Neural progenitor cell (in vitro differentiated cells): ENCODE data around the gene KIF25. TPM values are rescaled to one million over a fixed set of nuclear protein-coding genes. Genes with fewer than 3 reads are reported as not detected.

ENCODE experiments used
- DNase-seq: peaks from one replicate; pipeline ENCODE4 v3.0.0-alpha.2; 2016; ENCODE audit warnings: low spot score
- H2AFZ ChIP-seq: fragments of 200-600 bp; sonication (generic); replicated peaks from 2 replicates; pipeline ENCODE4 v1.6.1; 2016; ENCODE audit warnings: antibody characterized with exemption
- H3F3A ChIP-seq: fragments of 200-600 bp; sonication (generic); 2 replicates; pipeline ENCODE4 v1.6.1; 2016; ENCODE audit warnings: antibody characterized with exemption, low read depth
- H3K27ac ChIP-seq: fragments of 200-600 bp; sonication (generic); 2 replicates; pipeline ENCODE4 v1.5.1; 2016; ENCODE audit warnings: mild to moderate bottlenecking
- H3K27me3 ChIP-seq: fragments of 200-600 bp; sonication (generic); 2 replicates; pipeline ENCODE4 v1.6.1; 2016; ENCODE audit warnings: mild to moderate bottlenecking, moderate library complexity
- H3K36me3 ChIP-seq: fragments of 200-600 bp; sonication (generic); 2 replicates; pipeline ENCODE4 v1.5.1; 2016
- H3K4me1 ChIP-seq: fragments of 200-600 bp; sonication (generic); 2 replicates; pipeline ENCODE4 v1.6.1; 2016; ENCODE audit warnings: mixed run types
- H3K4me2 ChIP-seq: fragments of 200-600 bp; sonication (generic); 2 replicates; pipeline ENCODE4 v1.6.1; 2016
- H3K4me3 ChIP-seq: fragments of 200-600 bp; sonication (generic); 2 replicates; pipeline ENCODE4 v1.5.1; 2016
- H3K79me2 ChIP-seq: fragments of 200-600 bp; sonication (generic); 2 replicates; pipeline ENCODE4 v1.6.1; 2016; ENCODE audit warnings: low read depth
- H3K9ac ChIP-seq: fragments of 200-600 bp; sonication (generic); 2 replicates; pipeline ENCODE4 v1.6.1; 2016
- H3K9me3 ChIP-seq: fragments of 200-600 bp; sonication (generic); 2 replicates; pipeline ENCODE4 v1.5.1; 2016; ENCODE audit warnings: low read depth
- H4K20me1 ChIP-seq: fragments of 200-600 bp; sonication (generic); 2 replicates; pipeline ENCODE4 v1.6.1; 2016; ENCODE audit warnings: low read depth
- H3K27ac Mint-ChIP-seq: 3 replicates; pipeline ENCODE4 v1.8.0; 2021; ENCODE audit warnings: mixed read lengths
- H3K27me3 Mint-ChIP-seq: 2 replicates; pipeline ENCODE4 v1.8.0; 2022; ENCODE audit warnings: low read depth, mild to moderate bottlenecking, inconsistent platforms, moderate library complexity, mixed read lengths; ENCODE audit not compliant: insufficient read depth
- H3K36me3 Mint-ChIP-seq: 3 replicates; pipeline ENCODE4 v1.8.0; 2021; ENCODE audit warnings: mixed read lengths
- H3K4me1 Mint-ChIP-seq: 3 replicates; pipeline ENCODE4 v1.8.0; 2021; ENCODE audit warnings: mixed read lengths
- H3K4me3 Mint-ChIP-seq: 3 replicates; pipeline ENCODE4 v1.8.0; 2021; ENCODE audit warnings: mild to moderate bottlenecking, moderate library complexity, mixed read lengths
- H3K9me3 Mint-ChIP-seq: 3 replicates; pipeline ENCODE4 v1.8.0; 2020; ENCODE audit warnings: mixed read lengths
- EZH2 ChIP-seq: fragments of 200-600 bp; sonication (generic); IDR thresholded peaks from 2 replicates; pipeline ENCODE4 v1.6.1; 2017; ENCODE audit warnings: antibody characterized with exemption, mild to moderate bottlenecking, moderate library complexity
- EZH2phosphoT487 ChIP-seq: fragments of 200-600 bp; sonication (generic); IDR thresholded peaks from 2 replicates; pipeline ENCODE4 v1.6.1; 2017; ENCODE audit warnings: antibody characterized with exemption
- total RNA-seq: library from RNA; depleted of rRNA; stranded (reverse); fragments of >200 nt; gene quantifications from 2 replicates; pipeline ENCODE4 v1.2.3, GENCODE V29; 2015; ENCODE audit warnings: low replicate concordance
- TF ChIP-seq, protein P1 (sequence below): fragments of 200-600 bp; sonication (generic); IDR thresholded peaks from 2 replicates; pipeline ENCODE4 v1.5.1; 2017; ENCODE audit warnings: antibody characterized with exemption, mild to moderate bottlenecking

KIF25 gene
- total RNA-seq, 1 donor from 2014 or later, result 1.2 TPM

DNA sequence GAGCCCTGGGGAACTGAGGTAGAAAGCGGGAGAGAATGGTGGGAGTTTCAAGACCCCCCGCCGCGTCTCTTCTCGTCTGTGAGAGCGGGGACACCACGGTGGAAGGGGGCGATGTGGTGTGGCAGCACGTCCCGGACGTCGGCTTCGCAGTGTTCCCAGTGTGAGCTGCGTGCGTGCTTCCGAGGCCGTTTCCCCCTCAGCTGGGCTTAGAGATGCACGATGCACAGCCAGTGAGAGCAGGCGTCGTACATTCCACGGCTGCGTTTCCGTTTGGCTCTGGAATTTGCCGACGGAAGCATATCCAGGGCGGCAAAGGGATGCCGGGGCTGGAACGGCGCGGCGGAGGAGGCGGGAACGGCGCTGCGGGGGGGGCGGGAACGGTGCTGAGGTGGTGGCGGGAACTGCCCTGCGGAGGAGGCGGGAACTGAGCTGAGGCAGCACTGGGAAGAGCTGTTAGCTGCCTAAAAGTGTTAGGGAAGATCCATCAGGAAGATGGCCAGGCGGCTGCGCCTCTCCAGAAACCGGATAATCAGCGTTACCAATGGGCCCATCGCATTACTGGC lies 37.7 kb downstream of the KIF25 start:
- peak overlapping the region; percentile 81 for H3K27ac Mint-ChIP-seq
- H3K36me3 Mint-ChIP-seq, result no peaks in the 10 kb centered on the region
- TF ChIP-seq EZH2phosphoT487 (no peak), EZH2 (no peak)
- TF ChIP-seq, protein P1, sequence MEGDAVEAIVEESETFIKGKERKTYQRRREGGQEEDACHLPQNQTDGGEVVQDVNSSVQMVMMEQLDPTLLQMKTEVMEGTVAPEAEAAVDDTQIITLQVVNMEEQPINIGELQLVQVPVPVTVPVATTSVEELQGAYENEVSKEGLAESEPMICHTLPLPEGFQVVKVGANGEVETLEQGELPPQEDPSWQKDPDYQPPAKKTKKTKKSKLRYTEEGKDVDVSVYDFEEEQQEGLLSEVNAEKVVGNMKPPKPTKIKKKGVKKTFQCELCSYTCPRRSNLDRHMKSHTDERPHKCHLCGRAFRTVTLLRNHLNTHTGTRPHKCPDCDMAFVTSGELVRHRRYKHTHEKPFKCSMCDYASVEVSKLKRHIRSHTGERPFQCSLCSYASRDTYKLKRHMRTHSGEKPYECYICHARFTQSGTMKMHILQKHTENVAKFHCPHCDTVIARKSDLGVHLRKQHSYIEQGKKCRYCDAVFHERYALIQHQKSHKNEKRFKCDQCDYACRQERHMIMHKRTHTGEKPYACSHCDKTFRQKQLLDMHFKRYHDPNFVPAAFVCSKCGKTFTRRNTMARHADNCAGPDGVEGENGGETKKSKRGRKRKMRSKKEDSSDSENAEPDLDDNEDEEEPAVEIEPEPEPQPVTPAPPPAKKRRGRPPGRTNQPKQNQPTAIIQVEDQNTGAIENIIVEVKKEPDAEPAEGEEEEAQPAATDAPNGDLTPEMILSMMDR, result no peak
- peaks cover 10% of the 10 kb centered on the region for H3K27me3 Mint-ChIP-seq
- no peak overlapping the region for H3K27ac ChIP-seq
- H3K9me3 Mint-ChIP-seq, result peaks cover 51% of the 10 kb centered on the region
- no peaks in the 10 kb centered on the region for H3K79me2 ChIP-seq
- H2AFZ ChIP-seq, result no peak overlapping the region
- H3K4me1 ChIP-seq, result peaks cover 11% of the 10 kb centered on the region
- peak overlapping the region; percentile 81 for H3K4me3 Mint-ChIP-seq
- H3K9me3 ChIP-seq, result peaks cover 18% of the 10 kb centered on the region
- peak overlapping the region; percentile 17 for H3K4me3 ChIP-seq
- H3F3A ChIP-seq, result peaks cover 34% of the 10 kb centered on the region
- H4K20me1 ChIP-seq, result no peaks in the 10 kb centered on the region
- no peaks in the 10 kb centered on the region for H3K27me3 ChIP-seq
- peak; percentile 91 for DNase-seq
- no peak overlapping the region for H3K9ac ChIP-seq
- H3K36me3 ChIP-seq, result no peaks in the 10 kb centered on the region
- H3K4me1 Mint-ChIP-seq, result peaks cover 25% of the 10 kb centered on the region
- peak overlapping the region; percentile 62 for H3K4me2 ChIP-seq

DNA sequence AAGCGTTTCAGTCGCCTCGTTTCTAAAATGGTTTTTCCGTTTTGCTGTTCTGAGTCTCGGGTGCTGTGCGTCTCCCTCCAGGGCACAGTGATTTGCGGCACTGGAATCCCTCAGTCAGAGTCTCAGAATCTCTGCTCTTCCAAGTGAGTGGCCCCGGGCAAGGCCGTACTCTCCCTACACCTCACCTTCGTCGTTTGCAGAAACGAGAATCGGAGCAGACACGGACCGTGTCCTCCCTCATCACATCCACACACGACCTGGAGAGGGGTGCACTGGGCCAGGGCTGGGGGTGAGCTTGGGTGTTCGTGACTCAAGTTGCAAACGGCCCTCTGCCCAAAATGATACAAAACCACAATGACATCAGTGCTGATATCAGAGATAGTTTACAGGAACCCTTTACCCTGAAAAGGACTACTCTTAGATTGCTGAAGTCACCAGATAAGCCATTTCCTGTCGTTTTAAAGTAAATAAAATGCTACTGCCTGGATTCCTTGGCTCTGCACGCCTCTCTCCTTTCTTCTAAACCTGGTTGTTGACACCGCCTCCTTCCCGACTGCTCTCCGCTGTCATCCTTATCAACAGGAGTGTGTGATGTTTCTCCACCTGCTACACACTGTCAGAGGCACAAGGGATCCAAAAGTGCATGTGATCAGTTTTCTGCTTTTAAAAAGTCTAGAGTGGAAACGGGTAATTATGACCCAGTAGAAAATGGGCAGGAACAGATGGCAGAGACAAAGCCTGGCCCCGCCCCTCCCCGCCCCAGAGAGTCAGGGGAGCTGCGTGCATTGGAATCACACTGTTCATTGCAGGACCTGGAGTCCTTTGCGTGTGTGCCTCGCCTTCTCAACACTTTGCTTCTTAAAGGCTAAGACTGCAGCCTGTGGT lies 38.4 kb downstream of the KIF25 start:
- peak overlapping the region; percentile 81 for H3K4me3 Mint-ChIP-seq
- H3K9me3 Mint-ChIP-seq, result peaks cover 56% of the 10 kb centered on the region
- peak overlapping the region; percentile 46 for H3K27ac Mint-ChIP-seq

DNA sequence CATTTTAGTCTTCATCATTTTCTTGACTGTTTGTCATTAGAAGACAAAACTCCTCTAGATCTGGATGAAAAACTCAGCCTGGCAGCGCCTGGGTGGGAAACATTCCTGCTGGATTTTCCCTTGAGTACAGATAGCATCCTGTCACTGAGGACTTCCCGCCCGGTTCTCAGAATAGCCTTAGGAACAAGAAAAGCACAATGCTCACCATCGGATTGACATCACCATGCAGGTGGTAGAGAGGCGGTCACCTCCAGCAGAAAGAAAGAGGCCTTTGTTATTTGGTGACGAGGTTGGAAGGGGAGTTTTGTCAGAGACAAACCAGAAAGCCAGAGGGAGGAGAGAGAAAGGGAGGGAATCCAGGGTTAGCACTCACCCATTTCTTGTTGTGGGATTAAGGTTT lies 39.8 kb downstream of the KIF25 start:
- Mint-ChIP-seq H3K27ac (no peak overlapping the region), H3K27me3 (peaks cover 8% of the 10 kb centered on the region), H3K36me3 (no peaks in the 10 kb centered on the region), H3K4me3 (no peak overlapping the region), H3K4me1 (peaks cover 6% of the 10 kb centered on the region), H3K9me3 (peaks cover 65% of the 10 kb centered on the region)
- H3K9me3 ChIP-seq, result peaks cover 21% of the 10 kb centered on the region
- H3K27me3 ChIP-seq, result no peaks in the 10 kb centered on the region
- TF ChIP-seq EZH2 (no peak), EZH2phosphoT487 (no peak)
- TF ChIP-seq, protein P1, result no peak
- peaks cover 3% of the 10 kb centered on the region for H3K4me1 ChIP-seq
- no peak overlapping the region for H3K9ac ChIP-seq
- H3F3A ChIP-seq, result peaks cover 34% of the 10 kb centered on the region
- peak; percentile 43 for DNase-seq
- no peaks in the 10 kb centered on the region for H3K79me2 ChIP-seq
- H4K20me1 ChIP-seq, result no peaks in the 10 kb centered on the region
- H3K36me3 ChIP-seq, result no peaks in the 10 kb centered on the region
- H3K4me3 ChIP-seq, result no peak overlapping the region
- H2AFZ ChIP-seq, result no peak overlapping the region
- peak overlapping the region; percentile 11 for H3K27ac ChIP-seq
- H3K4me2 ChIP-seq, result no peak overlapping the region

More for the DNA sequence above, 38.4 kb downstream of the KIF25 start:
- Mint-ChIP-seq H3K27me3 (peaks cover 10% of the 10 kb centered on the region), H3K36me3 (no peaks in the 10 kb centered on the region), H3K4me1 (peaks cover 19% of the 10 kb centered on the region)
- Histone ChIP-seq H4K20me1 (no peaks in the 10 kb centered on the region), H3K9me3 (peaks cover 21% of the 10 kb centered on the region), H2AFZ (no peak overlapping the region), H3F3A (peaks cover 34% of the 10 kb centered on the region), H3K9ac (no peak overlapping the region), H3K4me2 (peak overlapping the region; percentile 62), H3K36me3 (no peaks in the 10 kb centered on the region), H3K4me1 (peaks cover 6% of the 10 kb centered on the region), H3K4me3 (peak overlapping the region; percentile 17), H3K27ac (no peak overlapping the region), H3K79me2 (no peaks in the 10 kb centered on the region), H3K27me3 (no peaks in the 10 kb centered on the region)
- peak; percentile 25 for DNase-seq
- no peak for TF ChIP-seq EZH2phosphoT487
- TF ChIP-seq, protein P1, result no peak
- TF ChIP-seq EZH2, result no peak
